ENCODE measurements around the gene SLC5A12. TPM values are rescaled to one million over a fixed set of nuclear protein-coding genes. Genes with fewer than 3 reads are reported as not detected.

SLC5A12 gene
- total RNA-seq, 1 experiment from 2014 or later: not detected

DNA sequence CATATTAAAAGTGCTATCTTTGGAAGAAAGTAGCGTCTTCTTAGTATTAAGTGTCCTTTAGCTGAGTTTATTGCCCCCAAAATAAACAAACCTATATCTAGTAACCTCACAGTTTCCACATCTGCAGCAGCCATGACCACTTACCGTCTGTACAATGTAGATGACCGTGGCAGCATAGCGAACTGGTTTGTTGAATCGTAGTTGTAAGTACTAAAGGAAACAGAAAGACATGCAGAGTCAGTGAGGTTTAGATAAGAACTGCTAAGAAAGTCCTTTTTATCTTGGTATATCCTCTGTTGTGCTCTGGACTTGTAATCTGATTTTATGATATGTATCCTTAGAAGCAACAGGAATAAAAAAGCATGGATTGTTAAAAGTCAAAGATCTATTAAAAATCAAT, 9.4 kb downstream of the SLC5A12 start:
- Histone ChIP-seq H3K4me3 (ENCODE audit: low read depth in 2 of 2, low read length in 2 of 2) (no peak overlapping the region), H3K27ac (ENCODE audit: low read length) (no peak overlapping the region), H3K9me3 (ENCODE audit: control insufficient read depth, insufficient read depth, low read depth, low read length) (no peaks in the 10 kb centered on the region), H3K4me1 (ENCODE audit: control insufficient read depth, insufficient read depth, low read length) (no peaks in the 10 kb centered on the region), H3K36me3 (ENCODE audit: control insufficient read depth, insufficient read depth, low read length) (no peaks in the 10 kb centered on the region), H3K27me3 (ENCODE audit: control insufficient read depth, insufficient read depth, low read length) (no peaks in the 10 kb centered on the region)
- BruUV-seq (replicated peaks): no TSS peak
- CTCF ChIA-PET: no interaction called here
- POLR2A ChIA-PET: no interaction called here
- in situ Hi-C loops (cut with HindIII; ENCODE audit: low pct_unique_long_range_greater_than_20kb, low sequenced_read_pairs) (no loop called here), intact Hi-C loops (cut with micrococcal nuclease; ENCODE audit: unreplicated experiment) (no loop called here)
- no peak for DNase-seq (ENCODE audit: low read depth, low spot score)
- ATAC-seq: no peak
- no peak for TF ChIP-seq TCF7L2 (IDR thresholded peaks at IDR 0.05; ENCODE audit: low read depth, low read length)
- TF ChIP-seq, protein P1, sequence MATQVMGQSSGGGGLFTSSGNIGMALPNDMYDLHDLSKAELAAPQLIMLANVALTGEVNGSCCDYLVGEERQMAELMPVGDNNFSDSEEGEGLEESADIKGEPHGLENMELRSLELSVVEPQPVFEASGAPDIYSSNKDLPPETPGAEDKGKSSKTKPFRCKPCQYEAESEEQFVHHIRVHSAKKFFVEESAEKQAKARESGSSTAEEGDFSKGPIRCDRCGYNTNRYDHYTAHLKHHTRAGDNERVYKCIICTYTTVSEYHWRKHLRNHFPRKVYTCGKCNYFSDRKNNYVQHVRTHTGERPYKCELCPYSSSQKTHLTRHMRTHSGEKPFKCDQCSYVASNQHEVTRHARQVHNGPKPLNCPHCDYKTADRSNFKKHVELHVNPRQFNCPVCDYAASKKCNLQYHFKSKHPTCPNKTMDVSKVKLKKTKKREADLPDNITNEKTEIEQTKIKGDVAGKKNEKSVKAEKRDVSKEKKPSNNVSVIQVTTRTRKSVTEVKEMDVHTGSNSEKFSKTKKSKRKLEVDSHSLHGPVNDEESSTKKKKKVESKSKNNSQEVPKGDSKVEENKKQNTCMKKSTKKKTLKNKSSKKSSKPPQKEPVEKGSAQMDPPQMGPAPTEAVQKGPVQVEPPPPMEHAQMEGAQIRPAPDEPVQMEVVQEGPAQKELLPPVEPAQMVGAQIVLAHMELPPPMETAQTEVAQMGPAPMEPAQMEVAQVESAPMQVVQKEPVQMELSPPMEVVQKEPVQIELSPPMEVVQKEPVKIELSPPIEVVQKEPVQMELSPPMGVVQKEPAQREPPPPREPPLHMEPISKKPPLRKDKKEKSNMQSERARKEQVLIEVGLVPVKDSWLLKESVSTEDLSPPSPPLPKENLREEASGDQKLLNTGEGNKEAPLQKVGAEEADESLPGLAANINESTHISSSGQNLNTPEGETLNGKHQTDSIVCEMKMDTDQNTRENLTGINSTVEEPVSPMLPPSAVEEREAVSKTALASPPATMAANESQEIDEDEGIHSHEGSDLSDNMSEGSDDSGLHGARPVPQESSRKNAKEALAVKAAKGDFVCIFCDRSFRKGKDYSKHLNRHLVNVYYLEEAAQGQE (IDR thresholded peaks at IDR 0.05; ENCODE audit: insufficient read depth in 1 of 2, low read depth in 2 of 2, low read length in 1 of 2): no peak
- no peak for TF ChIP-seq POLR2AphosphoS5 (IDR thresholded peaks at IDR 0.05; ENCODE audit: low read depth, low read length)
- no peak for TF ChIP-seq SIN3A (IDR thresholded peaks at IDR 0.05; ENCODE audit: borderline replicate concordance, insufficient read depth, low read depth, low read length)
- TF ChIP-seq, protein P2, sequence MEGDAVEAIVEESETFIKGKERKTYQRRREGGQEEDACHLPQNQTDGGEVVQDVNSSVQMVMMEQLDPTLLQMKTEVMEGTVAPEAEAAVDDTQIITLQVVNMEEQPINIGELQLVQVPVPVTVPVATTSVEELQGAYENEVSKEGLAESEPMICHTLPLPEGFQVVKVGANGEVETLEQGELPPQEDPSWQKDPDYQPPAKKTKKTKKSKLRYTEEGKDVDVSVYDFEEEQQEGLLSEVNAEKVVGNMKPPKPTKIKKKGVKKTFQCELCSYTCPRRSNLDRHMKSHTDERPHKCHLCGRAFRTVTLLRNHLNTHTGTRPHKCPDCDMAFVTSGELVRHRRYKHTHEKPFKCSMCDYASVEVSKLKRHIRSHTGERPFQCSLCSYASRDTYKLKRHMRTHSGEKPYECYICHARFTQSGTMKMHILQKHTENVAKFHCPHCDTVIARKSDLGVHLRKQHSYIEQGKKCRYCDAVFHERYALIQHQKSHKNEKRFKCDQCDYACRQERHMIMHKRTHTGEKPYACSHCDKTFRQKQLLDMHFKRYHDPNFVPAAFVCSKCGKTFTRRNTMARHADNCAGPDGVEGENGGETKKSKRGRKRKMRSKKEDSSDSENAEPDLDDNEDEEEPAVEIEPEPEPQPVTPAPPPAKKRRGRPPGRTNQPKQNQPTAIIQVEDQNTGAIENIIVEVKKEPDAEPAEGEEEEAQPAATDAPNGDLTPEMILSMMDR (IDR thresholded peaks at IDR 0.05): no peak

DNA sequence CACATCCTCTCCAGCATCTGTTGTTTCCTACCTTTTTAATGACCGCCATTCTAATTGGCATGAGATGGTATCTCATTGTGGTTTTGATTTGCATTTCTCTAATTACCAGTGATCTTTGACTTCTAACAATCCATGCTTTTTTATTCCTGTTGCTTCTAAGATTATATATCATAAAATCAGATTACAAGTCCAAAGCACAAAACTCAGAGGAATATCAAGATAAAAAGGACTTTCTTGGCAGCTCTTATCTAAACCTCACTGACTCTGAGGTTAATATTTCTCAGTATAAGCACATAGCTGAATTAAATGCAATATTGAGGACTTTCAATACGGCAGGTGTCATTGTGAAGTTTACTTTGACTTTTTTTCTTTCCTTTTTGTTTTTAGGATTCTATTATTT, 11.4 kb downstream of the SLC5A12 start:
- no peaks in the 10 kb centered on the region for H3K27me3 ChIP-seq (ENCODE audit: control insufficient read depth, insufficient read depth, low read length)
- DNase-seq (ENCODE audit: low read depth, low spot score): no peak
- no peak overlapping the region for H3K4me3 ChIP-seq (ENCODE audit: low read depth in 2 of 2, low read length in 2 of 2)
- TF ChIP-seq SIN3A (IDR thresholded peaks at IDR 0.05; ENCODE audit: borderline replicate concordance, insufficient read depth, low read depth, low read length): no peak
- TF ChIP-seq, protein P2 (IDR thresholded peaks at IDR 0.05): no peak
- no peak for TF ChIP-seq TCF7L2 (IDR thresholded peaks at IDR 0.05; ENCODE audit: low read depth, low read length)
- no peak for TF ChIP-seq POLR2AphosphoS5 (IDR thresholded peaks at IDR 0.05; ENCODE audit: low read depth, low read length)
- TF ChIP-seq, protein P1 (IDR thresholded peaks at IDR 0.05; ENCODE audit: insufficient read depth in 1 of 2, low read depth in 2 of 2, low read length in 1 of 2): no peak
- POLR2A ChIA-PET: no interaction called here
- ATAC-seq: no peak
- H3K9me3 ChIP-seq (ENCODE audit: control insufficient read depth, insufficient read depth, low read depth, low read length): no peaks in the 10 kb centered on the region
- no peaks in the 10 kb centered on the region for H3K4me1 ChIP-seq (ENCODE audit: control insufficient read depth, insufficient read depth, low read length)
- in situ Hi-C loops (cut with HindIII; ENCODE audit: low pct_unique_long_range_greater_than_20kb, low sequenced_read_pairs) (no loop called here), intact Hi-C loops (cut with micrococcal nuclease; ENCODE audit: unreplicated experiment) (no loop called here)
- BruUV-seq (replicated peaks): no TSS peak
- CTCF ChIA-PET: no interaction called here
- H3K27ac ChIP-seq (ENCODE audit: low read length): no peak overlapping the region
- no peaks in the 10 kb centered on the region for H3K36me3 ChIP-seq (ENCODE audit: control insufficient read depth, insufficient read depth, low read length)
